ENCODE results near the gene C2CD3. TPM values are rescaled to one million over a fixed set of nuclear protein-coding genes. Genes with fewer than 3 reads are reported as not detected.

C2CD3 gene
- total RNA-seq, 1 experiment from 2014 or later: 18.7 TPM

DNA sequence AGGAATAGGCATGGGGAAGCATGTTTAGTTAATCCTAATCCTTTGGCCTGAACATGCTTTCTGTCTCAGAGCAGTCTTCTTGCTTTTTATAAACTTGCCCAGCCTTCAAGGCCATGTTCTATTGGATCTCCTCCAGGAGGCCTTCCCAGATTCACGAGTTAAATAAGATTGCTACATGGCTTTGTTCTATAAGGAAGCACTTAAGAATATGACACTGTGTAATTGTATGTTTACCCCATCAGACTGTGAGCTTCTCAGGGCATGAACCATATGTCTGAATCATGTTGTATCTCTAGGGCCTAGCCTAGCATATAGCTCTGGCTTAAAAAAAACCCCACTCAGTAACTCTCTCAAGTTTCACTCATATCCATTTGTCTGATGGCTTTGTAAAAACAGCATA lies 135.5 kb downstream of the C2CD3 start (continued):
- TF ChIP-seq NFE2L1 (CRISPR knock-in tag; IDR thresholded peaks at IDR 0.05) (no peak), CREM (CRISPR knock-in tag; IDR thresholded peaks at IDR 0.05) (no peak), SP1 (CRISPR knock-in tag; conservative IDR thresholded peaks at IDR 0.05) (no peak), GABPB1 (CRISPR knock-in tag; IDR thresholded peaks at IDR 0.05) (no peak), ZNF425 (CRISPR knock-in tag; conservative IDR thresholded peaks at IDR 0.05) (no peak)

DNA sequence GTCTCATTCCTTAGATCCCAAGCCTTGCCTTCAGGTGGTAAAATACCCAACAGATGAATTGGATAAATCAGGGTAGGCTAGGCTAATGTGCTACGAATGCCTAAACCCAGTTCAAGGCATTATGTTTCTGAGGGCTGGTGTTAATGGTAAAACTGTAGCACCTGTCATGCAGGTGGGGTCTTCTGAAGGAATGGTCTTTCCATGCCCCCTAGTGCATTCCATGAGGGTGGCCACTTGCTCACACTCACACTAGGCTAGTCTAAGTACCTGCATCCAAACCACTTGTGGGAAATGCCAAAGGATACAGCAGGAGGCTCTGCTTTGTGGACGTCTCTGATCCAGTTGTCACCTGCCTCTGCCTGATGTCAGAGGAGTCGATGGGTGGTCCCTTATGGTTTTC lies 137.8 kb downstream of the C2CD3 start:
- ChIA-PET CTCF (no interaction called here), POLR2A (no interaction called here)
- no peak overlapping the region for H3K27ac Mint-ChIP-seq
- H3K4me3 Mint-ChIP-seq: no peak overlapping the region
- no peaks in the 10 kb centered on the region for H3K27me3 Mint-ChIP-seq (ENCODE audit: low read depth)
- TF ChIP-seq, protein P1, sequence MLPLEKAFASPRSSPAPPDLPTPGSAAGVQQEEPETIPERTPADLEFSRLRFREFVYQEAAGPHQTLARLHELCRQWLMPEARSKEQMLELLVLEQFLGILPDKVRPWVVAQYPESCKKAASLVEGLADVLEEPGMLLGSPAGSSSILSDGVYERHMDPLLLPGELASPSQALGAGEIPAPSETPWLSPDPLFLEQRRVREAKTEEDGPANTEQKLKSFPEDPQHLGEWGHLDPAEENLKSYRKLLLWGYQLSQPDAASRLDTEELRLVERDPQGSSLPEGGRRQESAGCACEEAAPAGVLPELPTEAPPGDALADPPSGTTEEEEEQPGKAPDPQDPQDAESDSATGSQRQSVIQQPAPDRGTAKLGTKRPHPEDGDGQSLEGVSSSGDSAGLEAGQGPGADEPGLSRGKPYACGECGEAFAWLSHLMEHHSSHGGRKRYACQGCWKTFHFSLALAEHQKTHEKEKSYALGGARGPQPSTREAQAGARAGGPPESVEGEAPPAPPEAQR (CRISPR knock-in tag; IDR thresholded peaks at IDR 0.05): no peak
- TF ChIP-seq ZNF232 (CRISPR knock-in tag; IDR thresholded peaks at IDR 0.05) (no peak), GTF2I (CRISPR knock-in tag; conservative IDR thresholded peaks at IDR 0.05) (no peak), ZNF425 (CRISPR knock-in tag; conservative IDR thresholded peaks at IDR 0.05) (no peak), OVOL2 (CRISPR knock-in tag; IDR thresholded peaks at IDR 0.05; ENCODE audit: borderline replicate concordance) (no peak), TEAD4 (CRISPR knock-in tag; IDR thresholded peaks at IDR 0.05) (no peak), KAT7 (CRISPR knock-in tag; IDR thresholded peaks at IDR 0.05; ENCODE audit: borderline replicate concordance) (no peak), PREB (CRISPR knock-in tag; IDR thresholded peaks at IDR 0.05; ENCODE audit: borderline replicate concordance) (no peak), ZNF121 (CRISPR knock-in tag; IDR thresholded peaks at IDR 0.05) (no peak), ZNF532 (CRISPR knock-in tag; IDR thresholded peaks at IDR 0.05; ENCODE audit: borderline replicate concordance) (no peak)
- TF ChIP-seq, protein P2, sequence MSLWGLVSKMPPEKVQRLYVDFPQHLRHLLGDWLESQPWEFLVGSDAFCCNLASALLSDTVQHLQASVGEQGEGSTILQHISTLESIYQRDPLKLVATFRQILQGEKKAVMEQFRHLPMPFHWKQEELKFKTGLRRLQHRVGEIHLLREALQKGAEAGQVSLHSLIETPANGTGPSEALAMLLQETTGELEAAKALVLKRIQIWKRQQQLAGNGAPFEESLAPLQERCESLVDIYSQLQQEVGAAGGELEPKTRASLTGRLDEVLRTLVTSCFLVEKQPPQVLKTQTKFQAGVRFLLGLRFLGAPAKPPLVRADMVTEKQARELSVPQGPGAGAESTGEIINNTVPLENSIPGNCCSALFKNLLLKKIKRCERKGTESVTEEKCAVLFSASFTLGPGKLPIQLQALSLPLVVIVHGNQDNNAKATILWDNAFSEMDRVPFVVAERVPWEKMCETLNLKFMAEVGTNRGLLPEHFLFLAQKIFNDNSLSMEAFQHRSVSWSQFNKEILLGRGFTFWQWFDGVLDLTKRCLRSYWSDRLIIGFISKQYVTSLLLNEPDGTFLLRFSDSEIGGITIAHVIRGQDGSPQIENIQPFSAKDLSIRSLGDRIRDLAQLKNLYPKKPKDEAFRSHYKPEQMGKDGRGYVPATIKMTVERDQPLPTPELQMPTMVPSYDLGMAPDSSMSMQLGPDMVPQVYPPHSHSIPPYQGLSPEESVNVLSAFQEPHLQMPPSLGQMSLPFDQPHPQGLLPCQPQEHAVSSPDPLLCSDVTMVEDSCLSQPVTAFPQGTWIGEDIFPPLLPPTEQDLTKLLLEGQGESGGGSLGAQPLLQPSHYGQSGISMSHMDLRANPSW (CRISPR knock-in tag; conservative IDR thresholded peaks at IDR 0.05; ENCODE audit: low read depth): no peak
- no peaks in the 10 kb centered on the region for H3K4me1 Mint-ChIP-seq
- no peaks in the 10 kb centered on the region; the same call in 1 of the 2 replicates for H3K36me3 Mint-ChIP-seq
- no peak for DNase-seq (ENCODE audit: low spot score)
- ATAC-seq: no peak
- H3K9me3 Mint-ChIP-seq: no peaks in the 10 kb centered on the region

All from WTC11 (cell line).